ENCODE measurements around the gene FGD3.
A peak's percentile ranks its signal among the peaks of the same experiment; 100 is the strongest.
"Not testable (repeated sequence)": the region's sequence is repeated elsewhere in the genome, so short reads cannot be mapped to it uniquely, and the experiment has no call there.

FGD3 gene

GRCh38 chr9:92947268-92948037, at the start of gene FGD3:
Gene FGD3, plus strand, starts transcription at chr9:92947523. Its CDS starts 28,734 bp downstream, at chr9:92976257.
- no peak within 1 kb of the TSS for H3K27ac ChIP-seq
- no peak for DNase-seq (ENCODE audit: low read depth, low spot score)

DNA sequence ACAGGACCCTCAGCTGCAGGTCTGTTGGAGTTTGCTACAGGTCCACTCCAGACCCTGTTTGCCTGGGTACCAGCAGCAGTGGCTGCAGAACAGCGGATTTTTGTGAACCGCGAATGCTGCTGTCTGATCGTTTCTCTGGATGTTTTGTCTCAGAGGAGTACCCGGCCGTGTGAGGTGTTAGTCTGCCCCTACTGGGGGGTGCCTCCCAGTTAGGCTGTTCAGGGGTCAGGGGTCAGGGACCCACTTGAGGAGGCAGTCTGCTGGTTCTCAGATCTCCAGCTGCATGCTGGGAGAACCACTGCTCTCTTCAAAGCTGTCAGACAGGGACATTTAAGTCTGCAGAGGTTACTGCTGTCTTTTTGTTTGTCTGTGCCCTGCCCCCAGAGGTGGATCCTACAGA, 42.2 kb upstream of the FGD3 start:
- H3K27ac ChIP-seq; DNase-seq (ENCODE audit: low read depth, low spot score): not testable (repeated sequence)

- no peak for DNase-seq (ENCODE audit: low read depth, low spot score)
- no peak overlapping the region for H3K27ac ChIP-seq
Measured at GRCh38 chr9:92911511-92912475, 35.5 kb upstream of the FGD3 start.

DNA sequence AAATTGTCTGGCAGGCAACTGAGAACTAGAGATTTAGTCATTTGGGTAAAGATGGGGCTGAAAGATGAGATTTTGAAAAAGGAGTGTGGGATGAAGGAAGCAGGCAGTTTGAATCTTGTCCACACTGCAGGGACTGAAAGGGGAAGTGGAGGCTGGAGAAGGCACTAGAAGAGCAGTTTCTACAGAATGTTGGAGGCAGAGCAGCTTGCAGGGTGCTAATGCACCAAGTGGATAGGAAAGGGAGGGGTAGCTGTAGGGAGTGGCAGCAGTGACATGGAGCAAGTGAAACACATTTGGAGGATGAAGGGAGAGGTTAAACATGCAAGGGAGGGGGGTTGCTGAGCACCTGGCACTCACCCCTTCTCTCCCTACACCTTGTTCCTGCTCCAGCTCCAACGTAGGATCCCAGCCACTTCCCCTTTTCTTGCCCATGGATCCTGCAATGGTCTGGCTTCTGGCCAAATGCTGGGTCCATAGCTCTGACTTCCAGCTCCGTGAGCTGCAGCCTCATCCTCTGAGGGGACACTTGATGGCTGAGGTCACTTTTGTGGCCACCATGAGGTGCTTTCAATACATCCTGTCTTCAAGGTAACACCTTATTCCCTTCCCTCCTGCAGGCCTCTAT, 30.0 kb upstream of the FGD3 start:
- no peak overlapping the region for H3K27ac ChIP-seq
- DNase-seq (ENCODE audit: low read depth, low spot score), result no peak

DNA sequence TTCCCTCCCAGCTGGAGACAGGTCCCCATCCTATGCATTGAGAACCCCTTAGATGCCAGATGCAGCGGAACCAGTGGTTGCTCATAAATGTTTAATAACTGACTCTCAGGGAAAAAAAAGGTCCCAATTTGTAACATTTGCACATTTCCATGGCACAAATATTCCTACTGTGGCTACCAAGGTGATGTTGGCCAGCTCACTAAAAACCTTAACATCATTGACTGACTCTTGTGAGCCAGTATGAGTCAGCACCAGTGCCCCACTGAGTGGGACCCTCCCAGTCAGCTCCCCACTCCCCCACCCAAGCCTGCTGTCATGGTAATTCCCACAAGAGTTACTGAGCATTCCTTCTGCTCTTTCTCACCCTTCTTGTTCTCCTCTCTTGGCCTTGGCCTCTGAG, 26.9 kb upstream of the FGD3 start:
- H3K27ac ChIP-seq, result no peak overlapping the region
- no peak for DNase-seq (ENCODE audit: low read depth, low spot score)

- DNase-seq (ENCODE audit: low read depth, low spot score), result no peak
- no peak overlapping the region for H3K27ac ChIP-seq
Measured at GRCh38 chr9:92931606-92932005, 15.7 kb upstream of the FGD3 start.

DNA sequence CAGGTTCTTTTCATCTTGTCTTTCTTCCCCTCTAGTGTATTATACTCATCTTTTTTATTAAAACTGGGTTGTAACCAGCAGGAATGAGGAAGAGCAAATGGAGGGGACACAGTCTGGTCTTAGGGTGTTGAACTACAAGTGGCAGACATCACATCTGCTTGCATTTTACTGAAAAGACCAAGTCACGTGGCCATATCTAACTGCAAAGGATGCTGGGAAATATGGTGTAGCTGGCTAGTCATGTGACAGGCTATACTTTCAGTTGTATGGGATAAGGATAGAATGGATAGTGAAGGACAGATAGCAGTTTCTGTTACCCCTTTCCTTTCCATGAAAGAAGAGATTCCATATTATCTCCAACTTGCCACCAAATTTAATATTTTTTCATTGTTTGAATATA, 13.0 kb upstream of the FGD3 start:
- no peak overlapping the region for H3K27ac ChIP-seq
- no peak for DNase-seq (ENCODE audit: low read depth, low spot score)

DNA sequence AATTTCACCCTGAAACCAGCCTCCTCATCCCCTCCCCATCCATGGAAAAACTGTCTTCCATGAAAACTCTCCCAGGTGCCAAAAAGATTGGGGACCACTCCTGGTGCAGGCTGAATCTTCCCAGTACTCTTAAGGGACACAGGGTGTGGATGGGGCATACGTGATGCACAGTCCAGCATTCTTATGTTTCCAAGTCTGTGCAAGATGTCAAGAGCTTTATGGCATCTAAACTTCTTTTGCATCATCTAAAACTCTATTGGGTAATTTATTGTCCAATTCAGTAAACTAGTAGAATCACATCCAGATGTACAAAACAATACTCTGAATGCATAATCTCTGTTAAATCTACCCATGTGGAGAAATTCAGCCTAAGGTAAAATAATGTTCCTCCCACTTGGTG, 9.3 kb upstream of the FGD3 start:
- H3K27ac ChIP-seq, result no peak overlapping the region
- DNase-seq (ENCODE audit: low read depth, low spot score), result no peak

- no peak overlapping the region for H3K27ac ChIP-seq
- DNase-seq (ENCODE audit: low read depth, low spot score), result no peak
Measured at GRCh38 chr9:92941861-92942260, 5.5 kb upstream of the FGD3 start.

GRCh38 chr9:92942688-92943616, 4.4 kb upstream of the FGD3 start:
- H3K27ac ChIP-seq, result no peak overlapping the region
- DNase-seq (ENCODE audit: low read depth, low spot score), result no peak

DNA sequence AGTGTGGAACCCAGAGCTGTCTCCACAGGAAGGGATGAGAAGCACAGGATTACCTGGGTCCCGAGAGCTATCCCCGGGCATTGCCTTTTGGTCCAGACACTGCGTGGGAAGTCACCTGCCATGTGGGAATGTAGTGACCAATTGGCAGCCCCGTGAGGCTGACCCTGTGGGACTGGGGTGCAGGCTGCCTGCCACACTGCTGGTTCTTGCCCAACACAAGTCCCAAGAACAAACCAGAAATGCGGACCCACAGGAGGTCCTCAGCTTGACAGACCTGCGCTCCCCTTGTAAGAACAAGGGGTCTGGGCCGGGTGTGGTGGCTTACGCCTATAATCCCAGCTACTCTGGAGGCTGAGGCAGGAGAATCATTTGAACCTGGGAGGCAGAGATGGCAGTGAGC, 2.4 kb upstream of the FGD3 start:
- DNase-seq (ENCODE audit: low read depth, low spot score), result no peak
- no peak overlapping the region for H3K27ac ChIP-seq

DNA sequence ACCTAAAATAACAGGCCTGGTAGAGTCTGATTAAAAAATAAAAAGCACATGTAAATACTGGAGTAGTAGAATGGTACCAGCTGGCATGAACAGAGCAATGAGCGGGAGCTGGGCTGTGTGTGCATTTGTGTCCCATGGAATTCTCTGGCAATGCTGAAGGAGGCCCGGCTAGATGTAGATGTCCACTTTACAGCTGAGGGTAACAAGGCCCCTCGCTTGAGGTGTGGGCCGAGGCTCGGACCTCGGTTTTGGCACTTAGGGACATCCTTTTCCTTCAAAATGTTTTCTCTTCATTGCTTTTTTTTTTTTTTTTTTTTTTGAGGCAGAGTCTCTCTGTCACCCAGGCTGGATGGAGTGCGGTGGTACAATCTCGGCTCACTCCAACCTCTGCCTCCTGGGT, 1.5 kb upstream of the FGD3 start:
- DNase-seq (ENCODE audit: low read depth, low spot score), result no peak
- no peak overlapping the region for H3K27ac ChIP-seq

GRCh38 chr9:92948038-92948534, 763 bp downstream of the FGD3 start:
- DNase-seq (ENCODE audit: low read depth, low spot score), result no peak

DNA sequence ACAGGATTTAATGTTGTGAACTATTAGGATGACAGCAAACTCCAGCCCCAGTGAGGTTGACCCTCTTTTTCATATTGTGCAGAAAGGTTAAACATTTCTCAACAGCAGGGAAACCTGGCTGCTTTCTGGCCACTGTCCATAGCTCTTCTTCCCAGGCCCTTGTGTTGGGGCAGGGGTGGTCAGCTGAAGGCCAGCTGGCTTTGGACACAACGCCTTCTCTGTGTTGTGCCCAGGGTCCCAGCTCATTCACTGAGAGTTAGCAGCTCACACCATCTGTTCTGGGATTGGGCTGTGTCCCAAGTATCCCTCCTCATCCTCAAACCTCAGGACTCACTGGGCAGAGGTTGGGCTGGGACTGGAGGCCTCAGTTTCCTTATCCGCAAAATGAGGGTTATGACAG, 1.3 kb downstream of the FGD3 start:
- no peak overlapping the region for H3K27ac ChIP-seq
- no peak for DNase-seq (ENCODE audit: low read depth, low spot score)

More at GRCh38 chr9:92948038-92948534, 763 bp downstream of the FGD3 start:
- H3K27ac ChIP-seq, result no peak overlapping the region

DNA sequence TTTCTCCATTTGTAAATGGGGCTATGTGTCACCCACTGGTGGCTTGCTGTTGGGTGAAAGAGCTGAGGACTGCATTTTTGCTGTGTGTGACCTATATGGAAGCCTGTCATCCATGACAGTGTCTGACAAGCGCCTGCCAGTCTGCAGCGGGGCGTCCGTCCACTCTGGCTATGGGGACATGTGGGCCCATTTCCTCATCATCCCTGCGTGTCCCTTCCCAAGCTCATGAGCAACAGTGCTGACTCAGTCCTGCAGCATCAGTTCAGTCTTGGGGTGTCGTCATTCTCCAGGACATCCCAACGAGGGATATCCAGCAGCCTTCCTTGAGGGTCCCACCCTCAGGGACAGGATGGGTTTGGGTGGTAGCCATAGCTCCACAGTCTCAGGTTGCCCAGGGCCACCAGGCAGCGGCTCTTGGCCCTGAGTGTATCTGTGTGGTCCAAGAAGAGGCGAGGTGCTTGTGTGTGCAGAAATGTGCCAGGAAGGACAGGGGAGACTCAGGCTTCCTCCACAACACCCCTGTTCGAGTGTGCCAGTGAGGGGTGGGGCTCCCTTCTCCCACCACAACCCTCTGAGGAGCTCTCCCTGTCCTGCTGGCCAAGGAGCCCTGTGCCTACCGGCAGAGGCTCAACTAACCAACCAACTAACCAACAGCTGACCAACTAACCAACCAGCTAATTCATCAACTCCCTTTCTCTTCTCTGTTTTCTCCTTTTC, 2.1 kb downstream of the FGD3 start:
- DNase-seq (ENCODE audit: low read depth, low spot score), result no peak
- no peak overlapping the region for H3K27ac ChIP-seq

- H3K27ac ChIP-seq, result no peak overlapping the region
Measured at GRCh38 chr9:92950359-92950955, 3.1 kb downstream of the FGD3 start.

GRCh38 chr9:92952906-92953610, 5.7 kb downstream of the FGD3 start:
- no peak for DNase-seq (ENCODE audit: low read depth, low spot score)
- peak overlapping the region; percentile 70 for H3K27ac ChIP-seq

More at GRCh38 chr9:92950359-92950955, 3.1 kb downstream of the FGD3 start:
- DNase-seq (ENCODE audit: low read depth, low spot score), result peak; percentile 43

All from epithelial cell of prostate (primary cell).